CD14-positive monocyte (primary cell): ENCODE data around the gene DHX57. TPM values are rescaled to one million over a fixed set of nuclear protein-coding genes. Genes with fewer than 3 reads are reported as not detected.
A peak's percentile ranks its signal among the peaks of the same experiment; 100 is the strongest.

Experiments
- DNase-seq, 3 donors: peaks; one replicate each; pipeline ENCODE4 v3.0.0-alpha.2; 2011 to 2022
- H2AFZ ChIP-seq: 2 replicates; pipeline ENCODE4 v1.6.0; 2012; ENCODE audit warnings: mild to moderate bottlenecking, low read depth, low read length, inconsistent platforms; ENCODE audit not compliant: insufficient read depth, poor library complexity, severe bottlenecking
- H3K27ac ChIP-seq, 2 donors: 1 replicate in 1 of 2; 2 replicates in 1 of 2; pipeline ENCODE4 v1.5.1; 2012 to 2013; ENCODE audit warnings: low read length in 2 of 2, control low read depth in 1 of 2, inconsistent platforms in 1 of 2, low read depth in 1 of 2, mild to moderate bottlenecking in 1 of 2
- H3K27me3 ChIP-seq, 2 donors: one replicate each; pipeline versions ENCODE4 v1.6.0 to v1.6.1; 2011 to 2013; ENCODE audit warnings: low read length in 2 of 2; ENCODE audit not compliant: control insufficient read depth in 2 of 2, insufficient read depth in 2 of 2
- H3K36me3 ChIP-seq, 2 donors: replicated peaks in 1 of 2; 1 replicate in 1 of 2; 2 replicates in 1 of 2; pipeline versions ENCODE4 v1.5.1 to v1.6.1; 2012 to 2013; ENCODE audit warnings: low read length in 2 of 2, control low read depth in 1 of 2, inconsistent platforms in 1 of 2, mild to moderate bottlenecking in 1 of 2; ENCODE audit not compliant: insufficient read depth in 2 of 2, control insufficient read depth in 1 of 2
- H3K4me1 ChIP-seq, 2 donors: 1 replicate in 1 of 2; 2 replicates in 1 of 2; pipeline versions ENCODE4 v1.5.1 to v1.6.1; 2012 to 2013; ENCODE audit warnings: low read length in 2 of 2, control low read depth in 1 of 2, inconsistent platforms in 1 of 2, mild to moderate bottlenecking in 1 of 2, moderate library complexity in 1 of 2; ENCODE audit not compliant: insufficient read depth in 2 of 2, control insufficient read depth in 1 of 2
- H3K4me2 ChIP-seq: replicated peaks from 2 replicates; pipeline ENCODE3; 2012; ENCODE audit warnings: low read length, moderate library complexity, mild to moderate bottlenecking; ENCODE audit not compliant: poor library complexity, severe bottlenecking; ENCODE audit errors: extremely low read depth
- H3K4me3 ChIP-seq, 3 experiments: fragments of 200-600 bp in 1 of 3; sonication (generic) in 1 of 3; replicated peaks in 1 of 3; 1 replicate in 2 of 3; 2 replicates in 1 of 3; pipeline ENCODE4 v1.5.1; 2011 to 2013; ENCODE audit warnings: low read length in 3 of 3, mild to moderate bottlenecking in 3 of 3, control low read depth in 2 of 3, low read depth in 2 of 3, inconsistent platforms in 1 of 3, moderate library complexity in 1 of 3
- H3K79me2 ChIP-seq: 2 replicates; pipeline ENCODE4 v1.6.0; 2012; ENCODE audit warnings: mild to moderate bottlenecking, control low read depth, inconsistent platforms, low read length, moderate library complexity; ENCODE audit not compliant: insufficient read depth
- H3K9ac ChIP-seq: 2 replicates; pipeline ENCODE4 v1.6.0; 2017; ENCODE audit warnings: low read length, mild to moderate bottlenecking; ENCODE audit not compliant: insufficient read depth, poor library complexity, severe bottlenecking
- H3K9me3 ChIP-seq, 2 donors: replicated peaks in 1 of 2; 1 replicate in 1 of 2; 2 replicates in 1 of 2; pipeline versions ENCODE4 v1.5.1 to v1.6.1; 2012 to 2013; ENCODE audit warnings: low read length in 2 of 2, control low read depth in 1 of 2; ENCODE audit not compliant: control insufficient read depth in 1 of 2, insufficient read depth in 1 of 2
- H4K20me1 ChIP-seq: 2 replicates; pipeline ENCODE4 v1.6.0; 2012; ENCODE audit warnings: mild to moderate bottlenecking, low read length, control low read depth, moderate library complexity; ENCODE audit not compliant: insufficient read depth
- H3K27ac Mint-ChIP-seq, 7 donors: one replicate each; pipeline ENCODE4 v1.8.0; 2020; ENCODE audit warnings: mild to moderate bottlenecking in 7 of 7, mixed read lengths in 7 of 7, moderate library complexity in 6 of 7, inconsistent platforms in 2 of 7
- H3K27me3 Mint-ChIP-seq, 3 donors: one replicate each; pipeline ENCODE4 v1.8.0; 2021 to 2022; ENCODE audit warnings: low read depth in 3 of 3, mild to moderate bottlenecking in 3 of 3, mixed read lengths in 3 of 3, moderate library complexity in 3 of 3, inconsistent platforms in 1 of 3
- H3K36me3 Mint-ChIP-seq, 2 donors: one replicate each; pipeline ENCODE4 v1.8.0; 2020; ENCODE audit warnings: mixed read lengths in 2 of 2, inconsistent platforms in 1 of 2, mild to moderate bottlenecking in 1 of 2
- H3K4me1 Mint-ChIP-seq: one replicate; pipeline ENCODE4 v1.8.0; 2020; ENCODE audit warnings: mild to moderate bottlenecking, mixed read lengths
- H3K4me3 Mint-ChIP-seq, 2 donors: one replicate each; pipeline ENCODE4 v1.8.0; 2020; ENCODE audit warnings: mild to moderate bottlenecking in 2 of 2, mixed read lengths in 2 of 2, moderate library complexity in 1 of 2
- H3K9me3 Mint-ChIP-seq, 7 donors: one replicate each; pipeline ENCODE4 v1.8.0; 2020 to 2022; ENCODE audit warnings: mixed read lengths in 7 of 7, mild to moderate bottlenecking in 6 of 7, moderate library complexity in 6 of 7, inconsistent platforms in 2 of 7
- WGBS: methylation state at CpG from one replicate; pipeline ENCODE4 v1.1.5; 2013; ENCODE audit warnings: missing lambda C conversion rate; ENCODE audit not compliant: insufficient coverage; 5-methylcytosine and 5-hydroxymethylcytosine counted together
- intact Hi-C, 2 donors: fragments of 100-400 bp; cut with micrococcal nuclease; formaldehyde crosslinking; loops; one replicate each; pipeline versions ENCODE4 v1.15.0 to v1.15.1; 2023
- polyA plus RNA-seq, 3 donors: library from polyadenylated mRNA; depleted of rRNA in 1 of 3; unstranded in 2 of 3; stranded (reverse) in 1 of 3; fragments of 300-500 nt in 2 of 3; fragments of >200 nt in 1 of 3; fragmentation: Illumina TruSeq in 2 of 3; gene quantifications; 1 replicate in 2 of 3; 2 replicates in 1 of 3; pipeline ENCODE4 v1.2.3, GENCODE V29; 2012 to 2021
- TF ChIP-seq, protein P1 (sequence below): fragments of 200-600 bp; IDR thresholded peaks from one replicate; pipeline ENCODE4 v1.8.0; 2022; ENCODE audit warnings: antibody characterized with exemption, mild to moderate bottlenecking

DHX57 gene
- polyA plus RNA-seq, 3 donors = 7.7 to 13.4 (median 12.9) TPM

DNA sequence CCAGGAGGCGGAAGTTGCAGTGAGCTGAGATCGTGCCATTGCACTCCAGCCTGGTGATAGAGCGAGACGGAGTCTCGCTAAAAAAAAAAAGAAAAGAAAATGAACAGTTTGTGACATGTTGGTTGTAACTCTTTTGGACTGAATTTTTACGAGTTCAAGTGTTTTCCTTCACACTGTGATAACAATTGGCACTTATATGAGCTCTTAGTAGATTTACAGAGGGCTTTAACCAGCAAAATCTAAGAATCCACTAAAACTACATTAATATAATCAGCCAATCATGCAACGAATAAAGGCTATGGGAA, 99.9 kb downstream of the DHX57 start:
- Histone ChIP-seq H3K4me2 (no peak overlapping the region), H3K4me3 (no peak overlapping the region), H3K4me1 (peaks cover 12 to 13% of the 10 kb centered on the region in 2 donors), H3K79me2 (peaks cover 13% of the 10 kb centered on the region), H2AFZ (no peak overlapping the region), H3K9ac (no peak overlapping the region), H3K9me3 (no peaks in the 10 kb centered on the region), H3K27me3 (peaks cover 0 to 9% of the 10 kb centered on the region in 2 donors), H3K36me3 (peaks cover 0 to 7% of the 10 kb centered on the region in 2 donors), H3K27ac (no peak overlapping the region), H4K20me1 (no peaks in the 10 kb centered on the region)
- H3K9me3 Mint-ChIP-seq = peaks cover 0 to 5% (median 0%) of the 10 kb centered on the region in 7 donors
- no peak overlapping the region for H3K27ac Mint-ChIP-seq
- peaks cover 0 to 6% of the 10 kb centered on the region in 2 donors for H3K36me3 Mint-ChIP-seq
- 100% methylated on average over 1 of the region's 7 CpGs for WGBS
- intact Hi-C loops = loop anchor here in 1 of 2 donors (5.0 kb wide), 1 partner anchor 101 kb away; the partner anchor contains the start of genes DHX57 and MORN2
- H3K4me1 Mint-ChIP-seq = peaks cover 11% of the 10 kb centered on the region
- DNase-seq = no peak
- TF ChIP-seq, protein P1, sequence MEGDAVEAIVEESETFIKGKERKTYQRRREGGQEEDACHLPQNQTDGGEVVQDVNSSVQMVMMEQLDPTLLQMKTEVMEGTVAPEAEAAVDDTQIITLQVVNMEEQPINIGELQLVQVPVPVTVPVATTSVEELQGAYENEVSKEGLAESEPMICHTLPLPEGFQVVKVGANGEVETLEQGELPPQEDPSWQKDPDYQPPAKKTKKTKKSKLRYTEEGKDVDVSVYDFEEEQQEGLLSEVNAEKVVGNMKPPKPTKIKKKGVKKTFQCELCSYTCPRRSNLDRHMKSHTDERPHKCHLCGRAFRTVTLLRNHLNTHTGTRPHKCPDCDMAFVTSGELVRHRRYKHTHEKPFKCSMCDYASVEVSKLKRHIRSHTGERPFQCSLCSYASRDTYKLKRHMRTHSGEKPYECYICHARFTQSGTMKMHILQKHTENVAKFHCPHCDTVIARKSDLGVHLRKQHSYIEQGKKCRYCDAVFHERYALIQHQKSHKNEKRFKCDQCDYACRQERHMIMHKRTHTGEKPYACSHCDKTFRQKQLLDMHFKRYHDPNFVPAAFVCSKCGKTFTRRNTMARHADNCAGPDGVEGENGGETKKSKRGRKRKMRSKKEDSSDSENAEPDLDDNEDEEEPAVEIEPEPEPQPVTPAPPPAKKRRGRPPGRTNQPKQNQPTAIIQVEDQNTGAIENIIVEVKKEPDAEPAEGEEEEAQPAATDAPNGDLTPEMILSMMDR = no peak
- H3K27me3 Mint-ChIP-seq = peaks cover 14 to 18% (median 16%) of the 10 kb centered on the region in 3 donors
- H3K4me3 Mint-ChIP-seq = no peak overlapping the region

GRCh38 chr2:38775097-38775920, 100.4 kb downstream of the DHX57 start:
- Mint-ChIP-seq H3K4me3 (no peak overlapping the region), H3K9me3 (peaks cover 0 to 5% (median 0%) of the 10 kb centered on the region in 7 donors), H3K27me3 (peaks cover 14 to 18% (median 16%) of the 10 kb centered on the region in 3 donors), H3K36me3 (peaks cover 0 to under 1% of the 10 kb centered on the region in 2 donors), H3K4me1 (peaks cover 11% of the 10 kb centered on the region), H3K27ac (no peak overlapping the region)
- peaks cover 13% of the 10 kb centered on the region for H3K79me2 ChIP-seq
- no peak overlapping the region for H3K27ac ChIP-seq
- H3K27me3 ChIP-seq = peaks cover 0 to 9% of the 10 kb centered on the region in 2 donors
- no peak overlapping the region for H3K4me3 ChIP-seq
- H3K9me3 ChIP-seq = no peaks in the 10 kb centered on the region
- no peaks in the 10 kb centered on the region for H4K20me1 ChIP-seq
- H3K4me2 ChIP-seq = no peak overlapping the region
- peaks cover 0 to under 1% of the 10 kb centered on the region in 2 donors for H3K36me3 ChIP-seq
- peaks cover 12 to 13% of the 10 kb centered on the region in 2 donors for H3K4me1 ChIP-seq
- H3K9ac ChIP-seq = no peak overlapping the region
- WGBS = 84% methylated on average over 8 of the region's 17 CpGs
- TF ChIP-seq, protein P1 = no peak
- intact Hi-C loops = loop anchor here in 1 of 2 donors (5.0 kb wide), 1 partner anchor 102 kb away; the partner anchor contains the start of genes DHX57 and MORN2
- DNase-seq = no peak
- H2AFZ ChIP-seq = peak overlapping the region; percentile 29
